Inflammatory macrophage treated with lipopolysaccharide for 4 hours (primary cell): Measurements from ENCODE around the gene KCNQ1.

Experiments used
- DNase-seq: peaks from one replicate; pipeline ENCODE4 v3.0.0-alpha.2; 2020

KCNQ1 gene

DNA sequence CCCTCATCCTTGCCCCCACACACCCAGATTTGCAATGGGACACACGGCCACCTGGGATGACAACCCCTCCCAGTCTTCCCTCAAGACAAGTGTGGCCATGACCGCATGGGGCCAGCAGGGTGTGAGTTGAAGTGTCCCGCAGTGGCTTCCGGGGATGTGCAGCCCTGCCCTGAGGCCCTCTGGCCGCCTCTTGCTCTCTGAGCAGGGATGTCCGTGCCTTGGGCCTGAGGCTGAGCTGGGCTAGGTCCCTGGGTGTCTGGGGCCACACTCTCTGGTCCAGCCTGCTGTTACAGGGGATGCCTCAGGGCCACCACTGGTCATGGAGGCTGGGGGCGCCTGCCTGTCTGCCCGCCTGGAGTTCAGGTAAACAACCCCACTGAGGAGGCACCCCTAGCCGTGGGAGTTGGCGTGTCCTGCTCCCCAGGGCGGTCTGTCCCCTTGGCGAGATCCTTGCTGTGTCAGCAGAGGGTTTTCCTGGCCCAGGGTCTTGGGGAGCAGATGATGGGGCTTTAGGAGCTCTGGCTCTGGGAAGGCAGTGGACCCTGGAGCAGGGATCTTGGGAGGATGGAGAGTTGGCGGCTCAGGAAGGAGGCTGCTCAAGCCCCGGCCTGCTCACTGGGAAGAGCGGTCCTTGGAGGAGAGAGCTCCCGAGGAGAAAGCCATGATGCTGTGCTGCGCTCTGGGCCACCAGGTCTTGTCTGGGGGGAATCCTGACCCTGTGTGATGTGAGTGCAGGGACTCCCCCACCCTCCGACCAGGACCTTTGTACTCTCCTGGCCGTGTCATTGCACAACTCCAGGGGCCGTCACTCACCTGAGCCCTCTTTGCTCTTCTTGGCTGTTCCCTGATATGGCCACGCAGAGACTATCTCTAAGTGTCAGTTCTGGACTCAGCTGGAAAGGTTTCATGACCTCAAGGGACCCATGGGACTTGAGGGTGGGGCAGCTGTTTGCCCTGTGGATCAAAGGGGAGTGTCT is 67.9 kb downstream of the KCNQ1 start:
- no peak for DNase-seq

GRCh38 chr11:2513441-2513840 is 68.6 kb downstream of the KCNQ1 start:
- no peak for DNase-seq

GRCh38 chr11:2515401-2516275 is 70.8 kb downstream of the KCNQ1 start:
- DNase-seq, result no peak

- no peak for DNase-seq
These were observed 71.6 kb downstream of the KCNQ1 start for GRCh38 chr11:2516276-2517015.

GRCh38 chr11:2517016-2517385 is 72.2 kb downstream of the KCNQ1 start:
- no peak for DNase-seq

- no peak for DNase-seq
These were observed 72.7 kb downstream of the KCNQ1 start for GRCh38 chr11:2517386-2518064.

DNA sequence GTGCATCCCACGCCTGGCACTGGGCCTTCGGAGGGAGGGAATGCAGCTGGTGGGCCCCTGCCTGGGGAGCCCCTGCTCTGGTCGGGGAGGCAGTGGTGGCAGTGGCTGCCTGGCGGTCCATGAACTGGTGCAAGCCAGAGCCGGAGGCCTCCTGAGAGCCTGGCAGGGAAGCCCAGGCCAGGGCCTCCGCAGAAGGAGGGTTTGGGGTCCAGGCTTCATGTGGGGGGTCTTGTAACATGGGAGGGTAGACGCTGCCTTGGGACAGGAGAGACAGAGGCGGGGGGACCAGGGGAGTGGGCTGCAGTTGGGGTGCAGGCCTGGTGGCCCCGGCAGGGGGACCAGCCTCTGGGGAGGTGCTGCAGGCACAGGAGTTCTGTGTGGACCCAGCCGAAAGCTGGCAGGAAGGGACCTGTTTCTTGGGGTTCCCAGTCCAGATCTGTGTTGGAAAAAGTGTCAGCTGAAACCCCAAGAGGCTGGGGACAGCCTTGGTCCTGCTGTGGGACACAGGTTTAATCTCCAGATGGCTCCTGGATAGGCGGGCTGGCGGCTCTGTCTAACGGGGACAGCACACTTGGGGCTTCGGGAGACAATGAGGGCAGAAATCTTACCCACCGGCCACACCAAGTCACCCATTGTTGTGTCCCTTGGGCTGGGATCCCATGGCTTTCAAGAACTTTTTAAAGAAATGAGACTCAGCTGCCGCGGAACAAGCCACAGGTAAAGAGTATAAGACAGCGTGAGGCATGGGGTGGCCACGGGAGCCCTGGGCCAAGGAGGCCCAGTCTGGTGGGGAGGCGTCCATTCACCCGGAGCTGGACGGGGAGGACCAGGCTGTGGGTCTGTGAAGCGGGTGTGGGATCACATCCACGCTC is 73.5 kb downstream of the KCNQ1 start:
- no peak for DNase-seq

GRCh38 chr11:2518983-2519340 is 74.2 kb downstream of the KCNQ1 start:
- DNase-seq, result no peak

DNA sequence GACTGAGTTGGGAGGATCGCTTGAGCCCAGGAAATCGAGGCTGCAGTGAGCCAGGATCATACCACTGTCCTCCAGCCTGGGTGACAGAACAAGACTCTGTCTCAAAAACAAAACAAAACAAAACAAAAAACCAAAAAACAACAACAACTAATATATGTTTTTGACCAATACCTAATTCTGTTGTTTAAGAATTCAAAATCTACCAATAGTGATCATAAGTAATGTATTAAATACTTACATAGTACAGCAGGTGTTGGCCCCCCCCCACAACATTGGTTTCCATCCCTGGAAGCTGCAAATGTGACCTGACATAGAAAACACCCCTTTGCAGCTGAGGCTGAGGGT is 74.7 kb downstream of the KCNQ1 start:
- no peak for DNase-seq

- DNase-seq, result no peak
These were observed 75.3 kb downstream of the KCNQ1 start for GRCh38 chr11:2519862-2520735.

DNA sequence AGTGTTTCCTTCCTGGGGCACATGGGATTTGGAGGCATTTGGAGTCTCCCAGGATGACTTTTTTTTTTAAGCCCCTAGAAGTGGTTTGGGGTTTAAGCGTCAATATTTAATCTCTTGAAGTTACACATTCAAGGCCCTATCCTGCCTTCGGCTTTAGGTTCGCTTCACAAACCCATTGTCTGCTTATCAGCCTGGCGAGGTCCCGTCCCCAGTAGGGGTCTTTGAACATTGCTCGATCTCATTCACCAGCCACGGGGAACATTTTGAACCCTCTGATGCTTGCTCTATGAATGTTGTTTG is 75.9 kb downstream of the KCNQ1 start:
- DNase-seq, result no peak

DNA sequence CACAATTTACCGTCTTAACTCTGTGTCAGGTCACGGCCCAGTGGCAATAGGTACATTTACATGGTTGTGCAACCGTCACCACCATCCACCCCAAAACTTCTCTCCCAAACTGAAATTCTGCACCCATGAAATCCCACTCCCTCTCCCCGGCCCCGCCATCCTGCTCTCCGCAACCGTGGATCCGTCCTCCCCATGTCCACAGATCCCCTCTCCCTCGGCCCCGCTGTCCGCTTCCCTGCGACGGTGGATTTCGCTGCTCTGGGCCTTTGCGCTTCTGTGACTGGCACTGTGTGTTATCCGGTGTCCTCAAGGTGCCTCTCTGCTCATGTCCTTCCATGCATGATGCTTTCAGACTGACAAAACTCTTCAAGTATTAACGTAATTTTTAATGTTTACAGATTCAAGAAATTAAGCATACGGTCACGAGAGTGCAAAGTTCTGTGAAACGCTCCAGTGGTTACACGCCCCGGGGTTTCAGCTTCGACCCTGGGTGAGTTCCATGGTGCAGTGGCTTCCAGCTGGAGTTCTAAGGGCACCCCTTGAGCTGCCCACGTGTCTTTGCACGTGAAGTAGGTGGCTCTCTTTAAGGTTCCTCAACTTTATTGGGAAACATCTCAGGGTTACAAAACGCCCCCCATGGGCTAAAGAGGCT is 76.4 kb downstream of the KCNQ1 start:
- no peak for DNase-seq

DNA sequence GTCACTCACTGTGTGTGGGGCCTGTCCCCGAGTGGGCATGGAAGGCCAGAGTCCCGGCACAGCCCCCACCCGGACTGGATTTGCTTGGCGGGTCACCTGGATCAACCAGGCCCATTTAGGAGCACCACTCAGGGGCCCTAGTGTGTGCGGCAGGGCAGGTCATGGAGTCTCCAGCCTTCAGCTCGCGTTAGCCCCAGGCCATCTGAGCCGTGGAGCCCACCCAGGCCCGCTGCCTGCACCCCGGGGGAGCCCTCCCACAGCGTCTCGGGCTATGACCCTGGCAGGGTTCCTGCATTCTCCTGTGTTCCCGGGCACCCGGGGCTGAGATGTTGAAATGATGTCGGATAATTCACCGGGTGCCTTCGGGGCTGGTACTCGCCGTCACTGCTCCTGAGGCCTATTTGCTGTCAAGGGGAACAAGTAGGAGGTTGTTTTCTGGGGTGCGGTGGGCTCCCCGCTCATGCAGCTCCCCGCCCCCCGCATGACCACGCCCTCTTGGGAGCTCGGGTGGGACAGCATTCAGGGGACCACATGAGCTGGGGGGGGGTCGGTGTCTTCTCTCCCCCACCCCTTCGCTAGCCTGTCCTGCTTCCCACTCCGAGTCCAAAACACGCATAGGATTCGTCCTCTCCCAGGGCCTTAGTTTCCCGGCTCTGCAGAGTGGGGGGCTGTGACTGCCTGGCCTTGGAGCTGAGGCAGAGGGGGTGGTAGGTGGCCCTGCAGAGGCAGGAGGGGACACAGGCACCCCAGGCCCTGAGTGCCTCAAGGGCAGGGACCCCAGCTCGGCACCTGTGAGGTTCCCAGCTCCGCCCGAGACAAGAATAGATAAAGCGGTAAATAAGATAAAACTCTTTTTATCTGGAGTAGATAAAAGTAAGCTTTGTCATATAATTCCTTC is 77.2 kb downstream of the KCNQ1 start:
- DNase-seq, result no peak

- DNase-seq, result no peak
These were observed 77.9 kb downstream of the KCNQ1 start for GRCh38 chr11:2522631-2523255.

DNA sequence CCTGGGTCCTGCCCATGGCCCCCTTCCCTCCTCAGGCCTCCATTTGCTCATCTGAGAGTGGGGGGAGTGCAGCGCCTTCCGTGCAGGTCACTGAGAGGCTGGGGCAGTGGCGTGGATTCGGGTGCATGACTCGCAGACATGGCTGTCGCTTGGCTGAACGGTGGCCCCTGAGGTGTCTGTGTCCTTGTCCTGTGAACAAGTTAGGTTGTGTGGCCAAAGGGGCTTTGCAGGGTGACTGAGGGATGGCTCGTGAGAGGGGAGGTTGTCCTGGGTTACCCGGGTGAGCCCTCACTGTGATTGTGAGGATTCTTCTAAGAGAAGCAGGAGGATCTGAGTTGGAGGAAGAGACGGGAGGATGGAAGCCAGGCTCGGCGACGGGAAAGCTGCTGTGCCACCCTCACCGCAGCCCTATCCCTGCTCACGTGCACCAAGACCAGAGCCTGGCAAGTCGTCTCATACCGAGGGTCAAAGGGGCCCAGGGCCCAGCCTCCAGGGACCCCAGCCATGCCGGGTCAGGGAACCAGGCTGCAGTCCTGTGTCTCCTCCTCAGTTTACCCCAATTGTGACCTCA is 79.1 kb downstream of the KCNQ1 start:
- no peak for DNase-seq

DNA sequence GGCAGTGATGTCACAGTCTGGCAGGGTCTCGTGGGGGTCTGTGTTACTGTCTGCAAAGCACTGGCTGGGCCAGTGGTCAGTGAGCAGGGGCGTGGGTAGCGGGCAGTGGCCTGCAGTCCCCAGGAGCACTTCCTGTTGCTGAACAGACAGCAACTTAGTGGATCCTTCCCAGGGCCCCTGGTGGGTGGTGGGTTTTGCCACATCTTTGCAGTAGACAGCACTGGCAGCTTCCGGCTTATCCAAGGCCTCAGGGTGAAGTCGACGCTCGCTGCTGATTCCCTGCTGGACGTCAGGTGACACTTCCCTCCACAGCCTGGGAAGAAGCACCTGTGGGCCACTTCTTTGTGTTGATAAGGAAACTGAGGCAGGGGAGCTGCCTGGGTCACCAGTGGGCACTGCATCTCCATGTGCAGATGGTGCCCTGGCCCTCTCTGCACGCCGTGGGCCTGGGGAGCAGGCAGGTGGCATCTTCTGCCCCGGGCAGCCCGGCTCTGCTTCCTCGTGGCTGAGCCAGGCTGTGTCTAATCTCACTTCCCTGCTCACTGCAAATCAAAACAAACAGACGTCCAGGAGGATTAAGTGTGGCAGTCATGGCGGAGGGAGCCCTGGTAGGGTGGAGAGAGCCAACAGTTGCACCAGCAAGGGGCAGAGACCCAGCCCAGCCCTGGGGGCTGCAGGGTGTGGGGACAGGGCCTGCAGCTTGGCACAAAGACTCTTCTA is 79.8 kb downstream of the KCNQ1 start:
- DNase-seq, result no peak

- no peak for DNase-seq
These were observed 80.5 kb downstream of the KCNQ1 start for GRCh38 chr11:2525166-2525861.
